ENCODE measurements around the gene VN1R5.
"Not testable (repeated sequence)": the region's sequence is repeated elsewhere in the genome, so short reads cannot be mapped to it uniquely, and the experiment has no call there.

Gene VN1R5

DNA sequence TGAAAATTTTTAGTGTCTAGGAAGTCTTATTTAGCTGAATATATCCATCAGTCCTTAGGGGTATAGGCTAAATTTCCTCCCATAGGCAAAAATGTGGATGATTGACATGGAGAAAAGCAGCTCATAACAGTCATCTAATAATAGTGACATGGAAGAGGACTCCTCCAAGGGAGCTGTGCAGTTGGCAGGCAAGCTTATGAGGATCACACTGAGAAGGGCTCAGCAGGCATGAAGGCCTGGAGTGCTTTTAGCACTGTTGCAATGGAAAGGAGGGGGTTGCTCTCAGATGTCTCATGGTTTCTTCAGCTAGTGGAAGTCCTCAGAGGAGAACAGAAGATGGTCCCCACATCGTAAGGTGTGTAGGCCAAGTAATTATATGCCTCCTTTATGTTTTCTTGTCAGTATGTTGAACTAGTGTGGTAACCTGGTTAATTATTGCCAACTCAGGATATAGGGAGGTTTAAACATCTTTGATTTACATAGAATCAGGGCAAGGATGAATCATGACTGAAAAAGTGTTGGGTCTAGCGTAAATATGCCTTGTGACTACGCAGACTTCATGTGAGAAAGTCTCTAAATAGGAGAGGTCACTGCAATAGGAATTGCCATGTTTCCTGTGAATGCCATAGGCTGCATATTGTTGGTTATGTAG is 18.9 kb downstream of the VN1R5 start:
- DNase-seq, result no peak

DNA sequence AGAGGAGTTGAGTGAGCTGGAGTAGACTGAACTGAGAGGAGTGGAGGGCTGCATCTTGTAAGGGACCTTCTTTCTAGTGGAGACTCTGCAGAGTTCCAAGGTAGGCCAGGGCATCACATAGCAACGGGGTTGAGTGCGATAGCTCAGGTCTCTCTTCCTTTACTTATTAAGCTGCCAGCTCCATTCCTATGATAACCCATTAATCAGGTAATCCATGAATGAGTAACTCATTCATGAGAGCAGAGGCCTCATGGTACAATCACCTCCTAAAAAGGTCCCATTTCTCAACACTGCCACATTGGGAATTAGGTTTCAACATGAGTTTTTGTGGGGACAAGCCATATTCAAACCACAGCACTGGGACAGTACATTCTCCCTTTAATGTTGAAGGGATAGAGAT is 21.3 kb downstream of the VN1R5 start:
- DNase-seq, result no peak

DNA sequence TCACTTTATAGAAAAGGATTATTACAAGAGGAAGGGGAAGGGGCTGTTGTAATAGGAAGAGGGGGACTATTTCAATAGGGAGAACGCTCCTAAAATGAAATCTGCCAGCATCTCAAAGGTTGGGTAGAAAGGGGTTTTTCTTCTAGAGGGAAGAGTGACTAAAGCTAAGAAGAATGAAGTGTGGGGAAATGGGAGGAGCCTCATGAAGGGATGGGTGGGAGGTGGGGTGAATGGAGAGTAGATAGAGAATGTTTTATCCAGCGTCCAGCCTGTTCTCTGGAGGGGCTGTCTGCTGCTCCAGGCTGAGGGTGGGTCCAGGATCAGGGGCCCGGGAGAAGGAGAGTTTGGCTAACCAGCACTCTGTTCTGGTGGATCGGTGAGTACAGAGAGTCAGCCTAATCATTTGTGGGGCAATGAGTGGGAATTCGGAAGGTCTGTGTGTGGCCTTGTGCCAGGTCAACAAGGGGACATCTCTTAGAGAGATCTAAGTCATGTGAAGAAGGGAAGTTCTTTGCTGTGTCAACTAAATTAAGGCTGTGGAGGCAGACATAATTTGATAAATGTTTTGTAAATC is 25.2 kb downstream of the VN1R5 start:
- DNase-seq, result no peak

DNA sequence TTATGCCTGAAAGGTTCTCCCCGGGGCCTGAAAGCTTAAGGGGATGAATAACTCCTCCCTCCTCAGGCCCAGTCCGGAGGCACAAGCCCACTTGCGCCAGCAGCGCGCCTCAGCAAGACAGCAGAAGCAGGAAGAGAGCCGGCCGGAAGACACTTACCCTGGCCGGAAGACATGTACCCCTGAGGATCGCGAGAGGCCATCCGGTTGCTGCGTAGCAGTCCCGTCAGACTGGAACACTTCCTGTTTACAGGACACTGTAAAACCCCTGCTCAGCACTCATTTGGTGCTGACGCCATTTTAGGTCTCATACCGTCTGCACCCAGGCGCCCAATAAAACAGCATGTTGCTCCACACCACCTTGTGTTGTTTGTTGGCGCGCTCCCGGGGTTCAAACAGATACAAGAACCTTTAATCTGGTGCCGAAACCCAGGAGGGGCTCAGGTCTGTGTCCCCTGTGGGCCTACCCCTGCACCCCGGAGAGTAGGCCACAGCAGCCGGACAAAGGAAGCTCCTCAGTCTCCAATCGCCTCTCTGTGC is 30.3 kb downstream of the VN1R5 start:
- no peak for DNase-seq

GRCh38 chr1:247287460-247287859 is 31.6 kb downstream of the VN1R5 start:
- DNase-seq, result no peak

DNA sequence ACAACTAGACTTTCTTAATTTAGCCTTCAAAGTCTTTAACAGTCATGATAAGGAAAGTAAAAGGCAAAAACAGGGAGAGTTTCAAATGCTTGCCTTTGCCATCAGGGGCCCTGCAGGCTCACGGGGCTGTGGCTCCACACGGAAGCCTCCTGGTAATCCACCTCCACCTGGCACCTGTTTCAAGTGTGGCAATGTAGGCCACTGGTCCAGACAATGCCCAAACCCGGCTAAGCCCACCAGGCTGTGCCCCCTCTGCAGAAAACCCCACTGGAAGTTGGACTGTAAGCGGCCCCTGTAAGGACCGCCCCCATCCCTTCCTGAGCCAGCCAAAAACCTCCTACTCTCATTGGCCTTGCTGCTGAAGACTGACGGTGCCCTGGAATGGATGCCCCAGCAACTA is 32.5 kb downstream of the VN1R5 start:
- DNase-seq, result no peak

DNA sequence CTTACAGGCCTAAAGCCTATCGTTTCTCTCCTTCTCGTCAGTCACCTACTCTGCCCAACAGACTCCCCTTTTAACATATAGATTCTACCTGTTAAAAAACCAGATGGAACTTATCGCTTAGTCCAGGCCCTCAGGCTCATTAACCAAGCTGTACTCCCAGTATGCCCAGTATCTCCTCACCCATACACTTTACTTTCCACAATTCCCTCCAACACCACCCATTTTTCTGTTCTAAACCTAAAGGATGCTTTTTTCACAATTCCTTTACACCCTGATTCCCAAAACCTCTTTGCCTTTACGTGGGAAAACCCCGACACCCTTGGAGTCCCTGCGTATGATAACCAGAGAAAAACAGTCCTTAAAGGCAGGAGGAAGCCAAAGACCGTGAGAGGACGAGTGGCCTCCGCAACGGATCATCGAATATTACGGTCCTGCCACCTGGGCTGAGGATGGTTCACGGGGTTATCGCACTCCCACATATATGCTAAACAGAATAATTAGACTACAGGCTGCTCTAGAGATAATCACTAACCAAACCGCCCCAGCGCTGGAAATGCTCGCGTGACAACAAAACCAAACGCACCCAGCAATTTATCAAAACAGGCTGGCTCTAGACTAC is 33.5 kb downstream of the VN1R5 start:
- not testable (repeated sequence) for DNase-seq

DNA sequence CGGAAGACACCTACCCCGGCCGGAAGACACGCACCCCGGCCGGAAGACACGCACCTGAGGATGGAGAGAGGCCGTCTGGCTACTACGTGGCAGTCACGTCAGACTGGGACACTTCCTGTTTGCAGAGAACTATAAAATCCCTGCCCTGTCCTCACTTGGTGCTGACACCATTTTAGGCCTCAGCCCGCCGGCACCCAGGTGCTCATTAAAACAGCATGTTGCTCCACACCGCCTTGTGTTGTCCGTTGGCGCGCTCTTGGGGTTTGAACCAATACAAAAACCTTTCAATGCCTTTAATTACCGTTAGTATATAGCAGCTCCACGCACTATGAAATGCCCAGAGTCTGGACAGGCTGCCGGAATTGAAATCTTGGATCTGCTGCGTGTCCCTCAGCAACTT is 34.7 kb downstream of the VN1R5 start:
- no peak for DNase-seq

DNA sequence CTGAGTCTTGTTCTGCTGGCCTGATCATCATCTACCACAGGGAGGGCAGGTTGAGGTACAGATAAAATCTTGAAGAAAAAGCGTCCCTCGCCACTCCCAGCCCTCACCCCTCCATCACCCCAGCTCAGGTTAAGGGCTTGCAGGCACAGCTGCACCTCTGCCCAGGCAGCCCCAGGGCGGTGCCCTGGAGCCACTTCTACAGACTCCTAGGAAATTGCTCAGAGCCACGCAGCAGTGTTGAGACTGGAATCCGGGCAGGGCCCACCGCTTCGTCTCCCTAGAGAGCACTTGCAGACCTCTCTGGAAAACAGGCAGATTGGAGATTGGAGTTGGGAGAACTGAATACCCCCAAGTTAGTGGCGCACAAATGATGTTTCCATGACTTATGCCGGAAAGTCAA is 35.3 kb downstream of the VN1R5 start:
- DNase-seq, result no peak

DNA sequence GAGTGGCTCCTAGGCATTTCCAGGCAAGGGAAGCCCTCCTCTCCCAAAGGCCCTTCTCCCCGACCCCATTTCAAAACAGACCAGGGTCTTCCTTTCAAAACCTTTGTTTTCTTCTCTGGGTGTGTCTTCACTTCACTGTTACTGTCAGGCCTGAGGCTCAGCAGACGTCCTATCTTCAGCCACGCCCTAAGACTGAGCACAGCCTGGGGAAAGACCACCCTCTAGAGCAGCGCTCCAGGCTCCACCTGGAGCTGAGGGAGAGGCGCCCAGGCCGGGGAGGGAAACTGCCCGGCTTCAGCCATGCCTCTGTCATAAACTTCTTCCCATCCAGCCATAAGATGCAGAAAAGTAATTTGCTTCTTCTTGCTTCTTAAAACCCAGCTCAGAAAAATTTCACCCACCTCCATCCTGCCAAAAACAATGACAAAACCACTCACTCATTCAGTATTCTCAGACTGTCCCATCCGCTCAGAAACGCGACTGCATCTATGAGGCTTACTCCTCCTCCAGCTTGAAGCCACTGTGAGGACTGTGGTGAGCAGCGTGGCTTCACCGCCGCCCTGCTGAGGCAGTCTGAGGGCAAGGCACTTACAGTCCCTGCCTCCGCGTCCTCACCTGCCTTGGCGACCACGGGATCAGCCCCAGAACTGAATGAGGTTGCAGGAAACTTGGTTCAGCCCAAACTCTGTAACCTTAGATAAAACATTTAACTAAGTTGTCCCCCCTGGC is 36.1 kb downstream of the VN1R5 start:
- DNase-seq, result no peak

GRCh38 chr1:247293047-247293446 is 37.2 kb downstream of the VN1R5 start:
- DNase-seq, result no peak

- no peak for DNase-seq
Measured at GRCh38 chr1:247294282-247294681, 38.4 kb downstream of the VN1R5 start.

DNA sequence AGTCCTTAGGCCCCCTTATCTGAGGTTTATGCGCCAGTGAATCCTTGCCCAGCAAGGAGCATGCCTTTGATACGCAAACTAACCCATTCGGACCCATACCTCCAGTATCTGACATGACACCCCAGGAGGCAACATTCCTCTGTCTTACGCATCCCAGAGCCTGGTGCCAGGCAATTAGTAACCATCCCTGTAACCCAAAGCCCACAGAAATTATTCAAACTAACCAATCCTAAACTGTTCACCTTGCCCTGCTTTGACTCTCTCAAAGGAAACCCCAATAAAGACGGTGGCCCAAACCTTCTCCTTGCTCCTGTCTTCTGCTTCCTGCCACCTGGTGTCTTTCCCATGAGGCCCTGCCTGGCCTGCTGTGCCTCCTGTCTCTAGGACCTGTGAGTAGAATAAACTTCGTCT is 39.4 kb downstream of the VN1R5 start:
- DNase-seq, result no peak

DNA sequence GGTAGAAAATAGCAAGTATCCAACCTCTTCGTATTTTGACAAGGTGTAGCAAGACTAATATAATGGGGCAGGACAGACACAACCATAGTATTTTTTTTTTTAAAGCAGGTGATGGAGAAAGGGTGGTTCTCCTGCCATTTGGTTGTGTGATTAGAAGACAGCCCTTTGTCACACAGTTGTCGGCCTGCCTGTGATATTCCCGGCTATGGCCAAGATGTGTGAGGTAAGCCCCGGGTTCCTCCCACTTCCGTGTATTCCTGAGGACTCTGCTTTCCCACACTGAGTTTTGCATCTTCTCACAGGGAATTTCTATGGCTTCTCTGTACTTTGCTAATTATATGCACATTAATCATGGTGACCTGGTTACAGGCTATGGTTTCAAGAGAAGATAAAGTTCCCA is 39.9 kb downstream of the VN1R5 start:
- no peak for DNase-seq

- no peak for DNase-seq
Measured at GRCh38 chr1:247296599-247297180, 40.8 kb downstream of the VN1R5 start.

GRCh38 chr1:247297263-247298123 is 41.6 kb downstream of the VN1R5 start:
- DNase-seq, result no peak

DNA sequence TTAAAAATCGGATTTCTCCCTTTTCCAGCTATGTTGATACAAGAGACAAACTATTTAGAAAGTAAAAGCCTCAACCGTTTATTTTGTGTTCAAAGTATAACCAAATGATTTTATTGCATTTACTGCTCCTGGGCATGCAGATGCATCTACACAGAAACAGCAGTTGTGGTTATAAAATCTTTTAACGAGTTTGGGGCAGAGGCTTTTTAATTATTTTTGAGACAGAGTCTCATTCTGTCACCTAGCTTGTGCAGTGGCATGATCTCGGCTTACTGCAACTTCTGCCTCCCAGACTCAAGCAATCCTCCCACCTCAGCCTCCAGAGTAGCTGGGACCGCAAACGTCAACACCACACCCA is 42.2 kb downstream of the VN1R5 start:
- no peak for DNase-seq

GRCh38 chr1:247298701-247299100 is 42.8 kb downstream of the VN1R5 start:
- no peak for DNase-seq

- no peak for DNase-seq
Measured at GRCh38 chr1:247299723-247300381, 44.0 kb downstream of the VN1R5 start.

DNA sequence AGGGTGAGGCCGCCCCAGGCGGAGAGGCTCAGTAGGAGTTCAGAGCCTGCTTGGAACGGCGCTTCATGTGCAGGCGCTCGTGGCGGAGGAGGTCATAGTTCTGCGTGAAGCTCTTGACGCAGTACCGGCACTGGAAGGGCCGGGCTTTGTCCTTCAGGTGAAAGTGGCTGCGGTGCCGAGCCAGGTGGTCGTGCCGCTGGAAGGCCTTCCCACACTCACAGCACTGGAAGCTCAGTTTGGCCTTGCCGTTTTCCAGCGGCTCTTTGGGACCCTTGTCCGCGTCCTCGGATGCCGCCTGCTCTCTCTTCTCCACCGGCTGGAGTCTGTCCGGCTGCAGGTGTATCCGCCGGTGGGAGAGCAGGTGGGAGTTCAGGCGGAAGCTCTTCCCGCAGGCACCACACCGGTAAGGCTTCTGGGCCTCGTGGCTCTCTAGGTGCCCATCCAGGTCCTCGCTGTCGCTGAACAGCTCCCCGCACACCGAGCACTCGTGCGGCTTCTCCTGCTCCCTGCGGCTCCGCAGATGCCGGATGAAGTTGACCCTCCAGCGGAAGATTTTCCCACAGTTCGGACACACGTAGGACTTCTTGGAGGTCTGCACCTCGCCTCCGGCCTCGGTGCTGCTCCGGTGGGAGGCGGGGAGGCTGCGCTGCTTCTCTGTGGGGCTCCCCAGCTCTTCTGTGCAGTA is 44.8 kb downstream of the VN1R5 start:
- no peak for DNase-seq

DNA sequence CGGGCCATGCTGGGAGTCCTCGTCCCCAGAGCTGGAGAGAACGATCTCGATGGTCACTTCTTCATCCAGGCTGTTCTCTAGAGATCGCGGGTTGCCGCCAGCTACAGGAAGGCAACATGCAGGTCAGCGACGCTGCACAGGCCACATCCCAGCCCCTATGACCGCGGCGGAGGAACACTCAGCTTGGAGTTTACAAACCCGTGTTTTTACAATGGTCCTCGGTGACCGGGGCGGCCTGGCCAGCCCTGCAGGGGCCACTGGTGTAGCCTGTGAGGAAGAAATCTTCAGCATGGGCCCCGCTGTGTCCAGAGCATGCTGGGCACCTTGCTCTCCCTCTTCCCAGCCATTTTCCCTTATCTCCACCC is 45.3 kb downstream of the VN1R5 start:
- no peak for DNase-seq
